Activated CD4-positive, alpha-beta T cell treated with anti-CD3 and anti-CD28 coated beads, Interleukin-2, amount 10 ng/mL, durations not matched to agents 7 days and 5 days (primary cell): ENCODE results near the gene ARFGEF2. TPM values are rescaled to one million over a fixed set of nuclear protein-coding genes. Genes with fewer than 3 reads are reported as not detected.
"Not testable (repeated sequence)": the region's sequence is repeated elsewhere in the genome, so short reads cannot be mapped to it uniquely, and the experiment has no call there.

ENCODE experiments used
- CTCF ChIA-PET: fragments of 350-600 bp; sonication (Branson Sonifier 250); formaldehyde crosslinking; loops from one replicate; lab custom pipeline; 2021; ENCODE audit warnings: antibody characterized with exemption; lab: Charles Lee
- POLR2A ChIA-PET: fragments of 350-600 bp; sonication (Branson Sonifier 250); formaldehyde crosslinking; loops from one replicate; lab custom pipeline; 2021; ENCODE audit warnings: antibody characterized with exemption; lab: Charles Lee
- DNase-seq: peaks from one replicate; pipeline ENCODE4 v3.0.0-alpha.2; 2020
- H3K27ac Mint-ChIP-seq: one replicate; pipeline ENCODE4 v1.8.0; 2021; ENCODE audit warnings: mild to moderate bottlenecking, moderate library complexity, mixed read lengths
- H3K27me3 Mint-ChIP-seq: one replicate; pipeline ENCODE4 v1.8.0; 2021; ENCODE audit warnings: mixed read lengths
- H3K36me3 Mint-ChIP-seq: one replicate; pipeline ENCODE4 v1.8.0; 2021; ENCODE audit warnings: low read depth, mixed read lengths
- H3K4me1 Mint-ChIP-seq: one replicate; pipeline ENCODE4 v1.8.0; 2021; ENCODE audit warnings: mixed read lengths
- H3K4me3 Mint-ChIP-seq: one replicate; pipeline ENCODE4 v1.8.0; 2021; ENCODE audit warnings: mild to moderate bottlenecking, moderate library complexity, mixed read lengths
- H3K9me3 Mint-ChIP-seq: one replicate; pipeline ENCODE4 v1.8.0; 2021; ENCODE audit warnings: mixed read lengths
- total RNA-seq, 2 experiments: library from RNA; stranded (reverse); gene quantifications; one replicate each; pipeline ENCODE4 v1.2.3, GENCODE V29; 2021

The ARFGEF2 gene
- total RNA-seq, 2 experiments from 2014 or later, result 20.0 to 22.0 TPM

DNA sequence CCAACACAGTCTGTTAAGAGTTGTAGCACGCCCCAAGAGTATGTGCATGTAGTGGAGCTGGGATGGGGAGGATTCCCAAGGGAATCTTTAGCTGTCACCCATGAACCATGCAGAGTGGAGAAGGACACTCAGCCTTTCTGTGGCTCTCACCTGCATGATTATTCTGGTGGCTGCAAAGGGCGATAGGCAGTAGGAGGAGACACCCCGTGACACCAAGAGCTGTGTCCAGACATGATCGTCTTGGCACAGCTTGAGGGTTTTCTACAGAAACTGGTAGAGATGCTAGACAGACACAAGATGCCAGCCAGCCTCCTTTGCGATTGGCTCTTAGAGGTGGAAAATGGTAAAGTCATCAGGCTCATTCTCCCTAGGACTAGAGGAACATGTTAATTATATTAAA lies 121.5 kb downstream of the ARFGEF2 start:
- H3K36me3 Mint-ChIP-seq, result peaks cover 10% of the 10 kb centered on the region
- CTCF ChIA-PET, result no interaction called here
- no peaks in the 10 kb centered on the region for H3K9me3 Mint-ChIP-seq
- H3K27me3 Mint-ChIP-seq, result no peaks in the 10 kb centered on the region
- H3K4me3 Mint-ChIP-seq, result no peak overlapping the region
- peaks cover 27% of the 10 kb centered on the region for H3K4me1 Mint-ChIP-seq
- no peak overlapping the region for H3K27ac Mint-ChIP-seq
- DNase-seq, result no peak
- POLR2A ChIA-PET, result no interaction called here

DNA sequence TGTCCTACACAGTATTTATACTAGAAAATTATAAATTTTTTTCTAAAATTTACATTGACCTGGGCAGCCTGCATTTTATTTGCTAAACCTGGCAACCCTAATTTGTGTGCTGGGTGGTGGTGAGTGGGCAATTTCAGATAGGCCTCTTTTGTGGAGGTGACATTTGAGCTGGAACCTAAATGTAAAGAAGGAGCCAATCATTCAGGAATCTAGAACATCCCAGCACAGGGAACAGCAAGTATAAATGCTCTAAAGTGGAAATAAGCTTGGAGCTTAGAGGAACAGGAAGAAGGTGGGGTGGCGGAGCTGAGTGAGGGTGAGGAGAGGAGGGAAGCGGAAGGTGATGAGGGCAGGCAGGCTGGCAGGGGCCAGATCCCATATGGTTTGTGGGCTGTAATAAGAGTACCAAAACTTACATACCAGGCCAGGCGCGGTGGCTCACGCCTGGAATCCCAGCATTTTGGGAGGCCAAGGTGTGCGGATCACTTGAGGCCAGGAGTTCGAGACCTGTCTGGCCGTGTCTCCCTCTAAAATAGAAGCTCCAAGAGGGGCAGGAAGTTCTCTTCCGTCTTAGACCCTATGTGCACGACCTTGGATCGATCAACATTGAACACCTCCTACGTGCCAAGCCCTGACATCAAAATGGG lies 124.1 kb downstream of the ARFGEF2 start:
- DNase-seq, result peak; percentile 38
- ChIA-PET CTCF (interaction anchor here (0.7 to 1.8 kb wide), 6 partner anchors 9 to 173 kb away, joined by 3 to 7 read pairs (median 5); partner anchors contain the start of gene DDX27), POLR2A (interaction anchor here (1.5 kb wide), 1 partner anchor 8 kb away, joined by 5 read pairs; no protein-coding TSS in a partner anchor)
- Mint-ChIP-seq H3K9me3 (no peaks in the 10 kb centered on the region), H3K4me3 (peak overlapping the region; percentile 98), H3K27me3 (no peaks in the 10 kb centered on the region), H3K4me1 (peaks cover 33% of the 10 kb centered on the region), H3K36me3 (peaks cover 27% of the 10 kb centered on the region), H3K27ac (peak overlapping the region; percentile 99)

DNA sequence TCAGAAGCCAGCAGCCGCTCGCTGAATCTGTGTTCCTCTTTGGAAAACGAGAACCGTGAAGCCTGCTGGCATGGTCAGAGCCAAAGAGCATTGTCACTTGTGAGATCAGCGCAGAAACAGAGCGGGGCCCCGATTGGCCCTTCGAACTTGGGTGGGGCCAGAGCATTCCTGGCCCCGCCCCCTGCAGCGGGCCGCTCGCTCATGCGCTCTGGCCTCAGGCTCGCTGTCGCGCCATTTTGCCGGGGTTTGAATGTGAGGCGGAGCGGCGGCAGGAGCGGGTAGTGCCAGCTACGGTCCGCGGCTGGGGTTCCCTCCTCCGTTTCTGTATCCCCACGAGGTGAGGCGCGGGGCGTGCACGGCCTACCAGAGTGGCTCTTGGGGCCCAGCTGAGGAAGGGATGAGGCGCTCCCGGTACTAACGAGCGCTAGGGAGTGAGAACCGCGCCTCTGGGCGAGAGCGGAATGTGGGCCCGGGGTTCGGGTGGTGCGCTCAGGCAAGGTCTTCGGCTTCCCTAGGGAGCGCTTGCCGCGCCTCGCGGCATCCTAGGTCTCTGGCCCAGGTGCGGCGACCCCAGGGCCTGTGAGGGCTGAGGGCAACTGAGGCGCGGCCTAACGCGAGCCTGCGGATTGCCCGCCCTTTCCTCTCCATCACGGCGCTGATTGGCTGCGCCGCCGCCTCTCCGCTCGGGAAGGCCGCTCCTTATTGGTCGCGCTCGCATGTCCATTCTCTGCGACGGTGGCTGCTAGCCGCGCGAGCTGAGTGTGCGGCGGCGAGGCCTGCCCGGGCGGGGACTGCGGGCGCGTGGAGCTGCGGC lies 124.8 kb downstream of the ARFGEF2 start, which contains the start of gene CSE1L:
Gene CSE1L, plus strand, starts transcription at position 226 of the 814 bp plus-strand sequence. CDS start 12,152 bp downstream, outside the sequence.
- peak within 1 kb of the TSS; percentile 98 for H3K4me3 Mint-ChIP-seq
- DNase-seq, result peak; percentile 95
- H3K4me1 Mint-ChIP-seq, result peaks cover 37% of the 10 kb centered on the region
- peak within 1 kb of the TSS; percentile 99 for H3K27ac Mint-ChIP-seq
- ChIA-PET CTCF (interaction anchor here (0.7 to 1.8 kb wide), 8 partner anchors 9 to 272 kb away, joined by 3 to 7 read pairs (median 4); partner anchors contain the start of gene DDX27), POLR2A (interaction anchor here (0.9 to 1.5 kb wide), 2 partner anchors 8 to 144 kb away, joined by 4 to 5 read pairs; no protein-coding TSS in a partner anchor)
- peaks cover 33% of the 10 kb centered on the region for H3K36me3 Mint-ChIP-seq
- H3K9me3 Mint-ChIP-seq, result no peaks in the 10 kb centered on the region
- no peaks in the 10 kb centered on the region for H3K27me3 Mint-ChIP-seq

DNA sequence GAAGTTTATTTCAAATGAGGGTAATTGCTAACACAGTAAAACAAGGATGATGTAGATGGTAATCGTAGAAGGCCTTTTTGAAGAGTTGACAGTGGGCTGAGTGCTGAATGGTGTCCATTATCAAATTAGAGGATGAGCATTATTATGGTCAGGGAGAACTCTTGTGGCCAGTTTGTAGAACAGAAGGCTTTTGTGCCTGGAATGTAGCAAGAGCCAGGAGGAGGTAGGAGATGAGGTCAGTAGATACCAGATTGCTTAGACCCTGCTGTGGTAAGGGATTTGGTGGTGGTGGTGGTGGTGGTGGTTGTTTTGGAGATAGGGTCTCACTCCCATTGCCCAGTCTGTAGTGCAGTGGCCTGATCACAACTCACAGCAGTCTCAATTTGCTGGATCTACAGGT lies 130.8 kb downstream of the ARFGEF2 start:
- no peak for DNase-seq
- Mint-ChIP-seq H3K27ac (peak overlapping the region; percentile 64), H3K27me3 (no peaks in the 10 kb centered on the region), H3K4me1 (peaks cover 52% of the 10 kb centered on the region), H3K36me3 (peaks cover 53% of the 10 kb centered on the region), H3K9me3 (no peaks in the 10 kb centered on the region), H3K4me3 (no peak overlapping the region)
- CTCF ChIA-PET, result no interaction called here
- POLR2A ChIA-PET, result no interaction called here

DNA sequence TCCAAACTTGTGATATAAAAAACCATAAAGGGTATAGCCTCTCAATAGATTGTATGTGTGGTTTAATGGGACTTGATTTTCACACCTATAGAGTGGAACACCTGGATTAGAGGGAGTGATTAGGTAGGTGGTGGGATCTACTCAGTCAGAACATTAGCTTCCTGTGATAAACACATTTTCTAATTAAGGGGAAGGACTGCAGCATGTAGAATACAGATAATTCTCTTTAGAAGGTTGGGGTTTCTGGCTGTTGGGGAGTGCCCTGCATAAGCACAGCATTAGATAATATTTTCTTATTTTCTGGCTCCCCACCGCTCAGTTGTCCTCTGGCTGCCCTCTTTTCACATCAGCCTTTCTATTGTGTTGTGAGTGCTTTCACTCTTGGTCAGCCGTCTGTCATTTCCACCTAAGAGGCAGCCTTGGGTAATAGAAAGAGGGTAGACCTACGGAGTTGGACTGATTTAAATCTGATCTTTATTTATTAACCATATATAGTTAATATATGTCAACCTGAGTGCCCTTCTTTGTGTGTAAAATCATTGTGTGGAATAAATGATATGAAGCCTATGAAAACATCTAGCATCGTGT lies 132.6 kb downstream of the ARFGEF2 start:
- POLR2A ChIA-PET, result no interaction called here
- Mint-ChIP-seq H3K4me1 (peaks cover 35% of the 10 kb centered on the region), H3K27me3 (no peaks in the 10 kb centered on the region), H3K9me3 (no peaks in the 10 kb centered on the region), H3K27ac (no peak overlapping the region), H3K36me3 (peaks cover 43% of the 10 kb centered on the region), H3K4me3 (no peak overlapping the region)
- DNase-seq, result no peak
- CTCF ChIA-PET, result no interaction called here

DNA sequence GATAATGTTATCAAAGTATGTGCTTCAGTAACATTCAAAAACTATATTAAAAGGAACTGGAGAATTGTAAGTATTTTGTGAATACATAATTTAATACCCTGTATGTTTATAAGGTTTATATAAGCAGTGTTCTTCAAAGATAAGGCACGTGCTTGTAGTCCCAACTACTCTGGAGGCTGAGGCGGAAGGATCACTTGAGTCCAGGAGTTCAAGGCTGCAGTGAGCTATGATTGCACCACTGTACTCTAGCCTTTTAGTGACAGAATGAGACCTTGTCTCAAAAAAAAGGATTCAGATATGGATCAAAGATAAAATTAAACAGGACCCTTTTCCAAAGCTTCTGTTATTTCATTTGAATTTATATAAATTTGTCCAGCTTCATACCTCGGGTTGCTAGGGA lies 141.8 kb downstream of the ARFGEF2 start:
- ChIA-PET CTCF (interaction anchor here (0.8 to 1.6 kb wide), 4 partner anchors 8 to 183 kb away, joined by 3 read pairs; no protein-coding TSS in a partner anchor), POLR2A (no interaction called here)
- no peaks in the 10 kb centered on the region for H3K9me3 Mint-ChIP-seq
- H3K4me1 Mint-ChIP-seq, result peaks cover 8% of the 10 kb centered on the region
- peaks cover 46% of the 10 kb centered on the region for H3K36me3 Mint-ChIP-seq
- no peak overlapping the region for H3K27ac Mint-ChIP-seq
- no peak for DNase-seq
- H3K27me3 Mint-ChIP-seq, result no peaks in the 10 kb centered on the region
- H3K4me3 Mint-ChIP-seq, result no peak overlapping the region

DNA sequence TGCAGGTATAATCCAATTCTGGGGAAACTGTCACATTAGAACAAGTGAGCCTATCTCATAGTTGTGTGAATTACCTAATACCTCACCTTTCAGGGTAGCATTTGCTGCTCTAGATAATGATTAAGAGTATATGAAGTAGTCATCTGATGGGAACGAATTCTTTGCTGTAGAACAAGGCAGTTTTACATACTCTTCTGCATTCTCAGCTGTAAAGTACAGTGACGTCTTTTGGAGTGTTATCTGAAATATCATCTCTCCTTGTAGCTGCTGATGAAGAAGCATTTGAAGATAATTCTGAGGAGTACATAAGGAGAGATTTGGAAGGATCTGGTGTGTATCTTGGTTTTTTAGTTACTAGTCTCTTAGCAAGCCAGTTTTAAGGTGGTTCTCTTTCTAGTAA lies 153.0 kb downstream of the ARFGEF2 start:
- Mint-ChIP-seq H3K4me1 (no peaks in the 10 kb centered on the region), H3K9me3 (no peaks in the 10 kb centered on the region), H3K36me3 (peaks cover 38% of the 10 kb centered on the region), H3K27me3 (no peaks in the 10 kb centered on the region), H3K4me3 (no peak overlapping the region), H3K27ac (peak overlapping the region; percentile 0)
- no peak for DNase-seq
- ChIA-PET POLR2A (interaction anchor here (0.7 kb wide), 1 partner anchor 94 kb away, joined by 3 read pairs; no protein-coding TSS in a partner anchor), CTCF (interaction anchor here (0.8 kb wide), 1 partner anchor 317 kb away, joined by 3 read pairs; no protein-coding TSS in a partner anchor)

DNA sequence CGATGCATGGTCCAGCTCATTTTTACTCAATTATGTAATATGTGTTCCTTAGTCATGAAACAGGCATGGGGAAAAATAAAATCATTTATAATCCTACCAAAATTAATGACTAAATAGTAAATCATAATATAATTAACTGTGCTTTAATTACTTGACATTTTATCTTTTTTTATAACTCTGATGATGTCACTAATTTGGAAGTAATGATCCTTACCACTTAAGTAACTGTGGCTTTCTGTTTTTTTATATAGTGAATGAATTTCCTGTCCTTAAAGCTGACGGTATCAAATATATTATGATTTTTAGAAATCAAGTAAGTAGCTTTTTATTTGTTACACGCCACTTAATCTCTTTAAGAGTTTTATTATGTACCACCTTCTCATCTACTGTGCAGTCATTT lies 156.8 kb downstream of the ARFGEF2 start:
- H3K36me3 Mint-ChIP-seq, result peaks cover 37% of the 10 kb centered on the region
- no peak for DNase-seq
- H3K9me3 Mint-ChIP-seq, result no peaks in the 10 kb centered on the region
- H3K4me1 Mint-ChIP-seq, result peaks cover 3% of the 10 kb centered on the region
- POLR2A ChIA-PET, result no interaction called here
- no peak overlapping the region for H3K4me3 Mint-ChIP-seq
- H3K27ac Mint-ChIP-seq, result no peak overlapping the region
- H3K27me3 Mint-ChIP-seq, result no peaks in the 10 kb centered on the region
- CTCF ChIA-PET, result interaction anchor here (0.7 to 1.2 kb wide), 5 partner anchors 8 to 159 kb away, joined by 3 read pairs; no protein-coding TSS in a partner anchor

DNA sequence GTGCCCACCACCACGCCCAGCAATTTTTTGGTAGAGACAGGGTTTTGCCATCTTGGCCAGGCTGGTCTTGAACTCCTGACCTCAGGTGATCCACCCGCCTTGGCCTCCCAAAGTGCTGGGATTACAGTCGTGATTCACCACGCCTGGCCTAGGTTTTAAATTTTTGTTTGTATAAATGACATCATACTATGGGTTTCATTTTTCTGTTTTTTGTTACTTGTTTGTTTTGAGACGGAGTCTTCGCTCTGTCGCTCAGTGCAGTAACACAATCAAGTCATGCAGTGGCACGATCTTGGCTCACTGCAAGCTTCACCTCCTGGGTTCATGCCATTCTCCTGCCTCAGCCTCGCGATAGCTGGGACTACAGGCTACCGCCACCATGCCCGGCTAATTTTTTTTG lies 160.8 kb downstream of the ARFGEF2 start:
- H3K27ac Mint-ChIP-seq, POLR2A ChIA-PET, DNase-seq, H3K27me3 Mint-ChIP-seq, H3K4me1 Mint-ChIP-seq, H3K9me3 Mint-ChIP-seq, H3K4me3 Mint-ChIP-seq: not testable (repeated sequence)
- CTCF ChIA-PET, result interaction anchor here (0.6 to 0.7 kb wide), 2 partner anchors 73 to 94 kb away, joined by 3 to 4 read pairs; no protein-coding TSS in a partner anchor
- H3K36me3 Mint-ChIP-seq, result peaks cover 48% of the 10 kb centered on the region

Other genes starting within 250 kb of the ARFGEF2 start
- gene PREX1, start 93.7 kb upstream of the ARFGEF2 start, total RNA-seq, result 10 to 100 TPM; 81.0 to 86.1 TPM
- 10 to 100 TPM; 85.1 to 98.4 TPM for gene CSE1L, start 124.6 kb downstream of the ARFGEF2 start, total RNA-seq